ENCODE data around the gene AADAT. TPM values are rescaled to one million over a fixed set of nuclear protein-coding genes. Genes with fewer than 3 reads are reported as not detected.
"Not testable (repeated sequence)": the region's sequence is repeated elsewhere in the genome, so short reads cannot be mapped to it uniquely, and the experiment has no call there.

AADAT gene
- total and polyA plus RNA-seq, 8 donors: 11.0 to 71.4 (median 52.7) TPM

DNA sequence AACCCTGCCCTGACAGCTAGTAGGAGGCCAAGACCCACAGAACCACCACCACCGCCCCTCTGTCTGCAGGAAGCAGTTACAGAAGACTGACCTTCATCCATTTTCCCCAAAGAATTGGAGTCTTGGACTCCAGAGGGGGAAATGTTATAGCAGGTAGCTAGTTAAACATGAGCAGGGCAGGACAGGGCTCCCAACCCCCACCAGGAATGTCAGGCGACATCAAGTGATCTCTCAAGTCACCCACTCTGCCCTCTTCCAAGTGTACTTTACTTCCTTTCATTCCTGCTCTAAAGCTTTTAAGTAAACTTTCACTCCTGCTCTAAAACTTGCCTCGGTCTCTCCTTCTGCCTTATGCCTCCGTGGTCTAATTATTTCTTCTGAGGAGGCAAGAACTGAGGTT lies 17.1 kb upstream of the AADAT start:
- TF ChIP-seq, protein P1, sequence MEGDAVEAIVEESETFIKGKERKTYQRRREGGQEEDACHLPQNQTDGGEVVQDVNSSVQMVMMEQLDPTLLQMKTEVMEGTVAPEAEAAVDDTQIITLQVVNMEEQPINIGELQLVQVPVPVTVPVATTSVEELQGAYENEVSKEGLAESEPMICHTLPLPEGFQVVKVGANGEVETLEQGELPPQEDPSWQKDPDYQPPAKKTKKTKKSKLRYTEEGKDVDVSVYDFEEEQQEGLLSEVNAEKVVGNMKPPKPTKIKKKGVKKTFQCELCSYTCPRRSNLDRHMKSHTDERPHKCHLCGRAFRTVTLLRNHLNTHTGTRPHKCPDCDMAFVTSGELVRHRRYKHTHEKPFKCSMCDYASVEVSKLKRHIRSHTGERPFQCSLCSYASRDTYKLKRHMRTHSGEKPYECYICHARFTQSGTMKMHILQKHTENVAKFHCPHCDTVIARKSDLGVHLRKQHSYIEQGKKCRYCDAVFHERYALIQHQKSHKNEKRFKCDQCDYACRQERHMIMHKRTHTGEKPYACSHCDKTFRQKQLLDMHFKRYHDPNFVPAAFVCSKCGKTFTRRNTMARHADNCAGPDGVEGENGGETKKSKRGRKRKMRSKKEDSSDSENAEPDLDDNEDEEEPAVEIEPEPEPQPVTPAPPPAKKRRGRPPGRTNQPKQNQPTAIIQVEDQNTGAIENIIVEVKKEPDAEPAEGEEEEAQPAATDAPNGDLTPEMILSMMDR (IDR thresholded peaks at IDR 0.05): no peak
- DNase-seq (peak in 3 of 4 donors; percentile 11 to 69 (median 68)), ATAC-seq (peak; percentile 87)
- peaks cover 0 to 4% of the 10 kb centered on the region in 2 donors for H3K4me1 ChIP-seq
- H3K27me3 ChIP-seq: no peaks in the 10 kb centered on the region
- no peaks in the 10 kb centered on the region for H3K36me3 ChIP-seq
- intact Hi-C loops (cut with DNase I): no loop called here
- H3K4me3 ChIP-seq: no peak overlapping the region
- H3K9me3 ChIP-seq: no peaks in the 10 kb centered on the region
- peak overlapping the region; percentile 58 to 68 for H3K27ac ChIP-seq

DNA sequence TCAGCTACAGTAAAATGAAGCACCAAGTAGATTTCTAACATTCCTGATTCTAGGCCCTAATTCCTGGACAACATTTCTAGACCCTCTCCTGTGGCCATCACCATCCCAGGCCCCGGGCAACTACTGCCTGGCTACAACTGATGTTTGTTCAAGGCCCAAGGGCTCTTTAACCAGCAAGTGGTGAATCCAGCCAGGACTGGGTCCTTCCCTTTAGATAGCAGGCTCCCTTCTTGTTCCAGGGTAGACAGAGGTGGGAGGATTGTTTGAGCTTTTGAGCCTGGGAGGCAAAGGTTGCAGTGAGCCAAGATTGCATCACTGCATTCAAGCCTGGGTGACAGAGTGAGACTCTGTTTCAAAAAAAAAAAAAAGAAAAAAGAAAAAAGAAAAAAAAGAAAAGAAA lies 12.7 kb upstream of the AADAT start:
- Histone ChIP-seq H3K4me1 (peaks cover 0 to 4% of the 10 kb centered on the region in 2 donors), H3K9me3 (no peaks in the 10 kb centered on the region), H3K27me3 (no peaks in the 10 kb centered on the region), H3K4me3 (no peak overlapping the region), H3K36me3 (no peaks in the 10 kb centered on the region), H3K27ac (no peak overlapping the region)
- ATAC-seq (peak; percentile 74), DNase-seq (peak in 1 of 4 donors; percentile 53)
- intact Hi-C loops (cut with DNase I): no loop called here
- TF ChIP-seq, protein P1 (IDR thresholded peaks at IDR 0.05): no peak

DNA sequence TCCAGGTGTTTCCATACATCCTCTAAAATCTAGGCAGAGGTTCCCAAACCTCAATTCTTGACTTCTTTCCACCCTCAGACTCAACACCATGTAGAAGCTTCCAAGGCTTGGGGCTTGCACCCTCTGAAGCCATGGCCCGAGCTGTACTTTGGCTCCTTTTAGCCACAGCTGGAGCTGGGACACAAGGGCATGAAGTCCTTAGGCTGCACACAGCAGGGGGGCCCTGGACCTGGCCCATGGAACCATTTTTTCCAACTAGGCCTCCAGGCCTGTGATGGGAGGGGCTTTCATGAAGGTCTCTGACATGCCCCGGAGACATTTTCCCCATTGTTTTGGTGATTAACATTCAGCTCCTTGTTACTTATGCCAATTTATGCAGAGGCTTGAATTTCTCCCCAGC lies 8.4 kb upstream of the AADAT start:
- DNase-seq; H3K9me3 ChIP-seq; intact Hi-C loops (cut with DNase I); H3K4me3 ChIP-seq; H3K27ac ChIP-seq; H3K36me3 ChIP-seq; H3K4me1 ChIP-seq; ATAC-seq; H3K27me3 ChIP-seq: not testable (repeated sequence)

DNA sequence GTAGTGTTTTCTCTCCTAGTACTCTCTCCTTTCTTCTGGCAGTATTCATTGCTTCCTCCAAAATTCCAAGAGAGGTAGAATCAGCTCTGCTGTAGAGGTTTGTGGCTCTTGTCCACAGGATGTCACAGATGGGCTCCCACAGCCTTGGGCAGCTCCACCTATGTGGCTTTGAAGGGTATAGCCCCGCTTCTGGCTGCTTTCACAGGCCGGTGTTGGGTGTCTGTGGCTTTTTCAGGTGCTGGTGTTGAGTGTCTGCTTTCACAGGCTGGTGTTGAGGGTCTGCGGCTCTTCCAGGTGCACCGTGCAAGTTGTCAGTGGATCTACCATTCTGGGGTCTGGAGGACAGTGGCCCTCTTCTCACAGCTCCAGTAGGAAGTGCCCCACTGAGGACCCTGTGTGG lies 7.9 kb upstream of the AADAT start:
- no peak for ATAC-seq
- intact Hi-C loops (cut with DNase I): no loop called here
- Histone ChIP-seq H3K36me3 (no peaks in the 10 kb centered on the region), H3K4me1 (peaks cover 0 to under 1% of the 10 kb centered on the region in 2 donors), H3K9me3 (no peaks in the 10 kb centered on the region), H3K4me3 (no peak overlapping the region), H3K27me3 (no peaks in the 10 kb centered on the region), H3K27ac (no peak overlapping the region)
- DNase-seq: no peak
- TF ChIP-seq, protein P1 (IDR thresholded peaks at IDR 0.05): no peak

DNA sequence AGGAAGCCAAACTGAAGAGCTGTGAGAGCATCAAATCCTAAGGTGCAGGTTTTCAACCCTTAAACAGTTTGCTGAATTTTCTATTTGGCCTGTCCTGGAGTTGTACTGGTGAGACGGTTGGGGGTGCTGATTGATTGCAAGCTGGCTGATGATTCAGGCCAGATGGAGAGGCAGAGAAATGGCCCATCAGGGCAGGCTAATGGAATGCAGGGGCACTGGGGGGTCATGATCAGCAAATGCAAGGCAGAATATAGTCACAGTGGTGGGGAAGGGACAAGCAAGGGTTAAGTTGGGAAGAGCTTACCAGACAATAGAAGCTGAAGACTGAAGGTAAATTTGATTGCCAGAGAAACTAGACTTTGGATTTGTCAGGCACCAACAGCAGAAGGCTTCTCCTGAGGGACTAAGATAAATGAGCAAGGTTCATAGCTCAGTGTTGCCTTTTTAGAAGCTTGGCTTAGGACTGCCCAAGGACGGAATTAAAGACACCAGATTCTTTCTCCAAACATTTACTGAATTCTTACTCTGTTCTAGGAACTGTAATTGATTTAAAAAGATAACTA lies 4.3 kb upstream of the AADAT start:
- intact Hi-C loops (cut with DNase I): no loop called here
- Histone ChIP-seq H3K36me3 (no peaks in the 10 kb centered on the region), H3K9me3 (no peaks in the 10 kb centered on the region), H3K27me3 (peaks cover 0 to 25% of the 10 kb centered on the region in 2 donors), H3K4me3 (no peak overlapping the region), H3K27ac (no peak overlapping the region), H3K4me1 (peaks cover 0 to 10% of the 10 kb centered on the region in 2 donors)
- no peak for DNase-seq
- TF ChIP-seq, protein P1 (IDR thresholded peaks at IDR 0.05): no peak
- no peak for ATAC-seq

Data from left lung (tissue), 10 donors.